Epithelial cell of proximal tubule (primary cell): ENCODE results near the gene NINL. TPM values are rescaled to one million over a fixed set of nuclear protein-coding genes. Genes with fewer than 3 reads are reported as not detected.

Experiments used
- DNase-seq: peaks from one replicate; pipeline ENCODE4 v3.0.0-alpha.2; 2011; ENCODE audit warnings: low read depth
- H3K4me3 ChIP-seq: 2 replicates; pipeline ENCODE4 v1.5.1; 2011; ENCODE audit warnings: low read depth, mild to moderate bottlenecking, low read length
- total RNA-seq: library from RNA; depleted of rRNA; stranded (reverse); fragments of >200 nt; gene quantifications from 2 replicates; pipeline ENCODE4 v1.2.3, GENCODE V29; 2015
- TF ChIP-seq, protein P1 (sequence below): conservative IDR thresholded peaks from 2 replicates; pipeline ENCODE4 v1.5.1; 2012; ENCODE audit warnings: low read depth, mild to moderate bottlenecking, low read length

NINL gene
- total RNA-seq, 1 donor from 2014 or later, result 13.5 TPM

DNA sequence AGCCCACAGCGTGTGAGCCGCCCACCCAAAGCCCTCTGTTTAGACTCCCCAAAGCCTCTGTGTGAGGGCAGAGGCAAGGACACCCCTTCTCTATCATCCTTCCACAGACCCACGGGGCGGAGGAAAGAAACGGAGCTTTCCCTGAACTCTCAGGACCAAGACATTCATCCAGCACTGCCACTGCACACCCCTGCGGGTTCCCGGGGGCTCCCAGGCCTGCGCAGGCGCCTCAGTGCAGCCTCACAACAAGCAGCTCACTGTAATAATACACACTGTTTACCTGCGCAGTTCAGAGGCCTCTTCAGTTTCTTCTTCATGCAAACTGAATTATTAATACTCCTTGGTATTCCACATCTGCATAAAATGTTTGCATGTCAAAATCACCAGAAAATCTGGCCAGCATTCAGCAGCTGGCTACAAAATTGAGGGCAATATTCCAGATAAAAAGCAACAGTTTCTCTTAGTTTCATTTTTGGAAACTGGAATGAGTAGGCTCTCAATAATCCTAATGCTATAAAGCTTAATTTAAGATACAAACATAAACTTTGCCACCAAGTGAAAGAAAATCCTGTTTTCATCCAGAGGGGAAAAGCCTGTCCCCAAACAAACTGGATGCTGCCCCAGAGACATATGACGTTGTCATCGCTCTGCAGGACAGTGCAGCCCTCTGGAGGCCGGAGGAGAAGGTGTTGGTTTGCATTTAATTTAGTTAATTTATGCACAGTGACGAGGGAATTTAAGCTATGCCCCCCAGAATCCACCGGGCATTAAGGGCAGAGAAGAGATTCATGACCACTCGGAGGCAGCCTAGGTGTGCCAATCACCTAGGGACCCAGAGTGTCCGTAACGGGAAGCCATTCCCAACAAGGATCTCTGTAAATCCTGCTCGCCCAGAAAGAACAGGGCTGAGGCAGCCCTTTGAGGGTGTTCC, 45.3 kb downstream of the NINL start:
- peak overlapping the region; percentile 43 for H3K4me3 ChIP-seq
- TF ChIP-seq, protein P1, sequence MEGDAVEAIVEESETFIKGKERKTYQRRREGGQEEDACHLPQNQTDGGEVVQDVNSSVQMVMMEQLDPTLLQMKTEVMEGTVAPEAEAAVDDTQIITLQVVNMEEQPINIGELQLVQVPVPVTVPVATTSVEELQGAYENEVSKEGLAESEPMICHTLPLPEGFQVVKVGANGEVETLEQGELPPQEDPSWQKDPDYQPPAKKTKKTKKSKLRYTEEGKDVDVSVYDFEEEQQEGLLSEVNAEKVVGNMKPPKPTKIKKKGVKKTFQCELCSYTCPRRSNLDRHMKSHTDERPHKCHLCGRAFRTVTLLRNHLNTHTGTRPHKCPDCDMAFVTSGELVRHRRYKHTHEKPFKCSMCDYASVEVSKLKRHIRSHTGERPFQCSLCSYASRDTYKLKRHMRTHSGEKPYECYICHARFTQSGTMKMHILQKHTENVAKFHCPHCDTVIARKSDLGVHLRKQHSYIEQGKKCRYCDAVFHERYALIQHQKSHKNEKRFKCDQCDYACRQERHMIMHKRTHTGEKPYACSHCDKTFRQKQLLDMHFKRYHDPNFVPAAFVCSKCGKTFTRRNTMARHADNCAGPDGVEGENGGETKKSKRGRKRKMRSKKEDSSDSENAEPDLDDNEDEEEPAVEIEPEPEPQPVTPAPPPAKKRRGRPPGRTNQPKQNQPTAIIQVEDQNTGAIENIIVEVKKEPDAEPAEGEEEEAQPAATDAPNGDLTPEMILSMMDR, result peak; percentile 64
- DNase-seq, result no peak

DNA sequence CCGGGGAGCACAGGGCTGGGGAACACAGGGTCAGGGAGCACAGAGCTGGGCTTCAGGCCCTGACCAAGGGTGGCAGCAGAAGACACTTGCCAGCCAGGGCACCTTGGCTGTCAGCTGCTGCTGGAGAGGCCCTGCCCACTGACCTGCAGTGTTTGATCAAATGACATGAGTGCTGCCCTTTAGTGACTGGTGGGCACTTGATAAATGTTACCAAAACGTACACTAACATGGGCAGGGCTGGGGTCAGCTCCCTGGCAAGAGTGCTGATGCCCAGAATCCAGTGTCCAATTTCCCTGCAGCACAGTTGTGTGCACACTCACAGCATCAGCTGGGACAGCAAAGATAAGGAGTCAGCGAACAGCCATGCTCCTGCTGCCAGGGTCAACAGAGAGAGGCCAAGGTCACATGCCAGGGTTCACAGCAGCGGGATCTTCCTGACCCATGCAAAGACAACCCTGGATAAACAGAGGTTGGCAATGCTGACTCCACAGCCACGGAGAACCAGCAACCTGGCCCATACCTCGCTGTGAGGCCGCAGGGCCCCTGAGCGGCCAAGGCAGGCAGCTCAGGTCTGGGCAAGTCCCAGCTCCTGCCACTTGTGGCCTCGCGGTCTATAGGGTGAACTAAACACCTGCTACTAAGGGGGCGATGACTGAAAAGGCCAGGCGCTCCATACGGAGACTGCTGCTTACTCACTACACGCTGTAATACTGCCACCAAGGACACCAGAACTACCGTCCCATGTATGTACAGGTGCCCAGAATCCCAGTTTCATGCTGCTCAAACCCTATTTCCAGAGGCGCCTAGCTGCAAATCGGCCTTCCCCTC, 46.3 kb downstream of the NINL start:
- TF ChIP-seq, protein P1, result no peak
- DNase-seq, result no peak
- H3K4me3 ChIP-seq, result no peak overlapping the region

DNA sequence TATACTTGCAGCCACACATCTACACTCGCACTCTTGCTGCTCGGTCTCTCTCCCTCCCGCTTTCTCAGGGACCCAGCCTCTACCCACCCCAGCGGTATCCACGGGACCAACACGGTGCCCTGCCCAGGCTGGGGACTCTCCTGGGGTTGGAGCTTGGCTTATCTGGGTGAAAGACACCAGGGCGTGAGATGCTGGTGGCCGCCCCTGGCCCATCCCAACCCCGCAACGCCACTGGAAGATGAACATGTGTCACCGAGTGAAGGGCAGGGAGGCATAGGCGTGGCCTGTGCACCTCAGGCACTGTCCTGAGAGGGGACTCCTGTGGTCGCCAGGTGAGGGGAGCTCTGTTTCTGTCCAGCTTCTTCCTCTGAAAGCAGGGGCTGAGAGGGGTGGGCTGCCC, 47.4 kb downstream of the NINL start:
- no peak overlapping the region for H3K4me3 ChIP-seq
- no peak for DNase-seq
- TF ChIP-seq, protein P1, result no peak

DNA sequence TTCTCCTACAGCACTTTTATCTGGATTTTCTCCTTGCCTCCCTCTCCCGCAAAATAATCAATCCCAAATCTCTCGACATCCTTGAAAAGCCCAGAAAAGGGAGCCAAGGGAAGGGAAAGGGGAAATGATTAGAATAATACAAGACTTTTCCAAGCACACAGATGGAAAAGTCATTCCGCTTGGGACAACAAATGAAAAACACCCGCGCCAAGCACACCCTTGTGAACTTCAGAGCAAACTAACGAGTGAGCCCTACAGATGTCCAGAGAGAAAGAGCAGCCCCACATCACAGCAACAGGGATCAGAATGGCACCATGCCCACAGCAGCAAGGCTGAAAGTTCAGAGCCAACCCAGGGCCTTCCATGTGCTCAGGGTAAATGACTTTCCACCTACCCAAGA, 49.6 kb downstream of the NINL start:
- DNase-seq, result no peak
- H3K4me3 ChIP-seq, result no peak overlapping the region
- TF ChIP-seq, protein P1, result no peak

DNA sequence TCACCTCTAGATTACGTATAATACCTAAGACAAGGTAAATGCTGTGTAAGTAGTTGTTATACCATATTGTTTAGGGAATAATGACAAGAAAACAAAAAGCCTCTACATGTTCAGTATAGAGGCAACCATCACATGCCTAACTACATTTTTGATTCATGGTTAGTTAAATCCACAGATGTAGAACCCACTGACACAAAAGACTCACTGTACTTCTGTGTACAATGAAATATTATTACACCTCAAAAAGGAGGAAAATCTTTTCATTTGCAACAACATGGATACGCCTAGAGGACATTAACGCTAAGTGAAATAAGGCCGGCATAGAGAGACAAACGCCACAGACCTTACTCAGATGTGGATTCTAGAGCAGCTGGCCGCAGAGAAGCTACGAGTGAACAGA, 50.5 kb downstream of the NINL start:
- DNase-seq, result no peak
- H3K4me3 ChIP-seq, result no peak overlapping the region
- TF ChIP-seq, protein P1, result no peak

DNA sequence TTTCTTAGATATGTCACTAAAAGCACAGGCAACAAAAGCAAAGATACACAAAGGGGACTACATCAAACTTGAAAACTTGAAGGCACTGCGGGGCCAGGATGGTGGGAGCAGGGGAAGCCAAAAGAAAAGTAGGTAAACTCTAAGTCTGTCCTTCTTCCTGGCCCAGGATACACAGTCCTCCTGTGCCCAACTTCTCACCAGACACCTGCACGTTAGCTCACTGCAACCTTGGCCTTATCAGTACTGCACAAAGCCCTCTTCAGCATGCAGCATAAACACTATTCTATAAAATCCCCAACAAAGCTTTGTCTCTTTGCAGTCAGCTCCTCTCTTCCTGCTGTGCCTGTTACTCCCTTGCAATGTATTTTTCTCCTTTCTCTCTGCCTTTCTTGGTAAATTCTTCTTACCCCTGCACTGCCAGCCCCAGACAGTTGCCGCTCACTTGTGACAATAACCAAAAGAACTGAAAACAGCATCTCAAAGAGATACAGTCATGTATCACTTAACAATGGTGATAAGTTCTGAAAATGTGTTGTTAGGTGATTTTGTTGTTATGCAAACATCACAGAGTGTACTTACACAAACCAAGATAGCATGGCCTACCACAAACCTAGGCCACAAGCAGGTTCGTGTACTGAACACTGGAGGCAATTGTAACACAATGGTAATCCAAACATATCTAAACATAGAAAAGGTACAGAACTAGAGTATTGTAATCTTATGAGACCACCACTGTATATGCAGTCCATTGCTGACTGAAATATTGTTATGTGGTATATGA, 51.2 kb downstream of the NINL start:
- TF ChIP-seq, protein P1, result no peak
- no peak overlapping the region for H3K4me3 ChIP-seq
- no peak for DNase-seq
